C4-2B (cell line): ENCODE measurements around the gene ILRUN.

Experiments used
- ZFX ChIP-seq: fragments of 450-650 bp; IDR thresholded peaks from 2 replicates; pipeline ENCODE4 v1.6.1; 2017
- TF ChIP-seq, protein P1 (sequence below): fragments of 450-650 bp; conservative IDR thresholded peaks from 2 replicates; pipeline ENCODE4 v1.5.1; 2017; ENCODE audit warnings: mild to moderate bottlenecking

DNA sequence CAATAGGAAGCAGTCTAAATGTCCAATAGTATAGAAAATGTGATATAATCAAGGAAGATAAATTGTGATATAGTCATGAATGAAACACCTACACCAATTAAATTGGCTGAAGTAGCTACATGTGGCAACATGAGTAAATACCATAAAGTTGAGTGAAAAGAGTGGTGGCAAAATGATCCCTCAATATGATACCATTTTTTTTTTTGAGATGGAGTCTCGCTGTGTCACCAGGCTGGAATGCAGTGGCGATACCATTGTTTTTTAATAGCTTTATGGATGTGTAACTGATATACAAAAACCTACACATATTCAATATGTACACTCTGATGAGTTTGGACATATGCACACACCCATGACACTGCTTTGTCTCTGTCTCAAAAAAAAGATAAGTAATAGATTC lies 20.9 kb upstream of the ILRUN start:
- TF ChIP-seq, protein P1, sequence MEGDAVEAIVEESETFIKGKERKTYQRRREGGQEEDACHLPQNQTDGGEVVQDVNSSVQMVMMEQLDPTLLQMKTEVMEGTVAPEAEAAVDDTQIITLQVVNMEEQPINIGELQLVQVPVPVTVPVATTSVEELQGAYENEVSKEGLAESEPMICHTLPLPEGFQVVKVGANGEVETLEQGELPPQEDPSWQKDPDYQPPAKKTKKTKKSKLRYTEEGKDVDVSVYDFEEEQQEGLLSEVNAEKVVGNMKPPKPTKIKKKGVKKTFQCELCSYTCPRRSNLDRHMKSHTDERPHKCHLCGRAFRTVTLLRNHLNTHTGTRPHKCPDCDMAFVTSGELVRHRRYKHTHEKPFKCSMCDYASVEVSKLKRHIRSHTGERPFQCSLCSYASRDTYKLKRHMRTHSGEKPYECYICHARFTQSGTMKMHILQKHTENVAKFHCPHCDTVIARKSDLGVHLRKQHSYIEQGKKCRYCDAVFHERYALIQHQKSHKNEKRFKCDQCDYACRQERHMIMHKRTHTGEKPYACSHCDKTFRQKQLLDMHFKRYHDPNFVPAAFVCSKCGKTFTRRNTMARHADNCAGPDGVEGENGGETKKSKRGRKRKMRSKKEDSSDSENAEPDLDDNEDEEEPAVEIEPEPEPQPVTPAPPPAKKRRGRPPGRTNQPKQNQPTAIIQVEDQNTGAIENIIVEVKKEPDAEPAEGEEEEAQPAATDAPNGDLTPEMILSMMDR = no peak
- no peak for TF ChIP-seq ZFX
